ENCODE measurements around the gene TUNAR. TPM values are rescaled to one million over a fixed set of nuclear protein-coding genes. Genes with fewer than 3 reads are reported as not detected.
A peak's percentile ranks its signal among the peaks of the same experiment; 100 is the strongest.

The TUNAR gene
- total and polyA plus RNA-seq, 9 of the 15 experiments (the other 6 are each of a cell fraction or from before 2014, with no cell fraction given): not detected

DNA sequence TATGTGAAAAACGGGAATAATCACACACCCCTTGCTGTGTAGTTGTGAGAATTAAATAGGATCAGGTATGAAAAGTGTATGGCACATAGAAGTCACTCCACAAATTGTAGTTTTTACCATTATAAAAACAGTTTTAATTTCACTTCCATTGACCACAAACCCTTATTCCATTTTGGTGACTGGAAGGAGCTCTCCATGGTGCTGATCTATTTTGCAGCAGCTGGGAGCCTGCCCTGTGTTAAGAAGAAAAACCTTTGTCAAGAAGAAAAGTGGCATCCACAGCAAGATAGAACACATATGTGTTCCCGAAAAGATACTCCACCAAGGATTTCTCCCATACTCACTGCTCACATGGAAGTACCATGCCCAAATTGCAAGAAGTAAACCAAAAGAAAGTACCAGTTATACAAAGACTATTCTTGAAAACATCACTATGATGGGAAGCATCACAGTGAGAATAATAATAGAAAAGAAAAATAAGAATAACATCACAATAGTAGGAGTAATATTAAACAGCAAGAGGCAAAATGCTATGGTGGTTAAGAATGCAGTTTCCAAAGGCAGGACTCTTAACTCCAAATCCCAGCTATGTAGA is 58.7 kb downstream of the TUNAR start:
- Histone ChIP-seq H3K9ac (ENCODE audit: insufficient read depth in 1 of 2, low read depth in 2 of 2, low read length in 2 of 2) (no peak overlapping the region), H3K4me2 (ENCODE audit: insufficient read depth, low read length) (no peak overlapping the region), H2AFZ (ENCODE audit: low read depth, low read length) (no peak overlapping the region), H4K20me1 (replicated peaks; ENCODE audit: control insufficient read depth, insufficient read depth, low read length) (no peaks in the 10 kb centered on the region), H3K27me3 (ENCODE audit: control insufficient read depth in 2 of 2, insufficient read depth in 2 of 2, low read length in 2 of 2) (no peaks in the 10 kb centered on the region), H3K36me3 (ENCODE audit: control insufficient read depth, insufficient read depth, low read length) (no peaks in the 10 kb centered on the region), H3K9me1 (ENCODE audit: control insufficient read depth, insufficient read depth, low read length) (no peaks in the 10 kb centered on the region), H3K4me1 (replicated peaks in 1 of 2; ENCODE audit: control insufficient read depth in 2 of 2, insufficient read depth in 2 of 2, low read length in 2 of 2) (no peaks in the 10 kb centered on the region), H3K27ac (ENCODE audit: extremely low read depth, low read depth, low read length) (no peak overlapping the region), H3K4me3 (no peak overlapping the region), H3K79me2 (ENCODE audit: control insufficient read depth, insufficient read depth, low read length) (no peaks in the 10 kb centered on the region), H3K9me3 (replicated peaks; ENCODE audit: control insufficient read depth, insufficient read depth, low read depth, low read length) (no peaks in the 10 kb centered on the region)
- in situ Hi-C loops (cut with MboI): no loop called here
- intact Hi-C loops (cut with micrococcal nuclease): no loop called here
- no peak for FAIRE-seq
- 0% methylated on average over 2 of the region's 2 CpGs for WGBS (ENCODE audit: insufficient coverage, low coverage, missing lambda C conversion rate)
- ATAC-seq: no peak
- peak in 3 of 4 experiments; percentile 14 to 24 (median 19) for DNase-seq (ENCODE audit: extremely low read depth in 1 of 4, low spot score in 3 of 4)
- no TSS peak for BruUV-seq (replicated peaks)
- CTCF ChIA-PET (ENCODE audit: low intra/inter-chr PET ratio): no interaction called here
- POLR2A ChIA-PET: no interaction called here
- TF ChIP-seq, protein P1, sequence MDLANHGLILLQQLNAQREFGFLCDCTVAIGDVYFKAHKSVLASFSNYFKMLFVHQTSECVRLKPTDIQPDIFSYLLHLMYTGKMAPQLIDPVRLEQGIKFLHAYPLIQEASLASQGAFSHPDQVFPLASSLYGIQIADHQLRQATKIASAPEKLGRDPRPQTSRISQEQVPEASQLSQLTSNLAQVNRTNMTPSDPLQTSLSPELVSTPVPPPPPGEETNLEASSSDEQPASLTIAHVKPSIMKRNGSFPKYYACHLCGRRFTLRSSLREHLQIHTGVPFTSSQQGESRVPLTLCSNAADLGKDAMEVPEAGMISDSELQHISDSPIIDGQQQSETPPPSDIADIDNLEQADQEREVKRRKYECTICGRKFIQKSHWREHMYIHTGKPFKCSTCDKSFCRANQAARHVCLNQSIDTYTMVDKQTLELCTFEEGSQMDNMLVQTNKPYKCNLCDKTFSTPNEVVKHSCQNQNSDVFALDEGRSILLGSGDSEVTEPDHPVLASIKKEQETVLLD (IDR thresholded peaks at IDR 0.05): no peak
- TF ChIP-seq, protein P2, sequence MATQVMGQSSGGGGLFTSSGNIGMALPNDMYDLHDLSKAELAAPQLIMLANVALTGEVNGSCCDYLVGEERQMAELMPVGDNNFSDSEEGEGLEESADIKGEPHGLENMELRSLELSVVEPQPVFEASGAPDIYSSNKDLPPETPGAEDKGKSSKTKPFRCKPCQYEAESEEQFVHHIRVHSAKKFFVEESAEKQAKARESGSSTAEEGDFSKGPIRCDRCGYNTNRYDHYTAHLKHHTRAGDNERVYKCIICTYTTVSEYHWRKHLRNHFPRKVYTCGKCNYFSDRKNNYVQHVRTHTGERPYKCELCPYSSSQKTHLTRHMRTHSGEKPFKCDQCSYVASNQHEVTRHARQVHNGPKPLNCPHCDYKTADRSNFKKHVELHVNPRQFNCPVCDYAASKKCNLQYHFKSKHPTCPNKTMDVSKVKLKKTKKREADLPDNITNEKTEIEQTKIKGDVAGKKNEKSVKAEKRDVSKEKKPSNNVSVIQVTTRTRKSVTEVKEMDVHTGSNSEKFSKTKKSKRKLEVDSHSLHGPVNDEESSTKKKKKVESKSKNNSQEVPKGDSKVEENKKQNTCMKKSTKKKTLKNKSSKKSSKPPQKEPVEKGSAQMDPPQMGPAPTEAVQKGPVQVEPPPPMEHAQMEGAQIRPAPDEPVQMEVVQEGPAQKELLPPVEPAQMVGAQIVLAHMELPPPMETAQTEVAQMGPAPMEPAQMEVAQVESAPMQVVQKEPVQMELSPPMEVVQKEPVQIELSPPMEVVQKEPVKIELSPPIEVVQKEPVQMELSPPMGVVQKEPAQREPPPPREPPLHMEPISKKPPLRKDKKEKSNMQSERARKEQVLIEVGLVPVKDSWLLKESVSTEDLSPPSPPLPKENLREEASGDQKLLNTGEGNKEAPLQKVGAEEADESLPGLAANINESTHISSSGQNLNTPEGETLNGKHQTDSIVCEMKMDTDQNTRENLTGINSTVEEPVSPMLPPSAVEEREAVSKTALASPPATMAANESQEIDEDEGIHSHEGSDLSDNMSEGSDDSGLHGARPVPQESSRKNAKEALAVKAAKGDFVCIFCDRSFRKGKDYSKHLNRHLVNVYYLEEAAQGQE (IDR thresholded peaks at IDR 0.05; ENCODE audit: borderline replicate concordance): peak; percentile 97
- TF ChIP-seq, protein P2 (CRISPR knock-in tag; IDR thresholded peaks at IDR 0.05; ENCODE audit: low read depth): peak; percentile 91
- TF ChIP-seq PHF21A (IDR thresholded peaks at IDR 0.05; ENCODE audit: borderline replicate concordance, low read depth): no peak
- no peak for TF ChIP-seq STAT5A (IDR thresholded peaks at IDR 0.05; ENCODE audit: borderline replicate concordance, low read length)
- no peak for TF ChIP-seq XRCC3 (IDR thresholded peaks at IDR 0.05)
- no peak for TF ChIP-seq RAD51 (IDR thresholded peaks at IDR 0.05; ENCODE audit: borderline replicate concordance, low read depth)
- peak; percentile 92 for TF ChIP-seq EHMT2 (IDR thresholded peaks at IDR 0.05)
- no peak for TF ChIP-seq GABPB1 (CRISPR knock-in tag; IDR thresholded peaks at IDR 0.05)
- TF ChIP-seq, protein P3, sequence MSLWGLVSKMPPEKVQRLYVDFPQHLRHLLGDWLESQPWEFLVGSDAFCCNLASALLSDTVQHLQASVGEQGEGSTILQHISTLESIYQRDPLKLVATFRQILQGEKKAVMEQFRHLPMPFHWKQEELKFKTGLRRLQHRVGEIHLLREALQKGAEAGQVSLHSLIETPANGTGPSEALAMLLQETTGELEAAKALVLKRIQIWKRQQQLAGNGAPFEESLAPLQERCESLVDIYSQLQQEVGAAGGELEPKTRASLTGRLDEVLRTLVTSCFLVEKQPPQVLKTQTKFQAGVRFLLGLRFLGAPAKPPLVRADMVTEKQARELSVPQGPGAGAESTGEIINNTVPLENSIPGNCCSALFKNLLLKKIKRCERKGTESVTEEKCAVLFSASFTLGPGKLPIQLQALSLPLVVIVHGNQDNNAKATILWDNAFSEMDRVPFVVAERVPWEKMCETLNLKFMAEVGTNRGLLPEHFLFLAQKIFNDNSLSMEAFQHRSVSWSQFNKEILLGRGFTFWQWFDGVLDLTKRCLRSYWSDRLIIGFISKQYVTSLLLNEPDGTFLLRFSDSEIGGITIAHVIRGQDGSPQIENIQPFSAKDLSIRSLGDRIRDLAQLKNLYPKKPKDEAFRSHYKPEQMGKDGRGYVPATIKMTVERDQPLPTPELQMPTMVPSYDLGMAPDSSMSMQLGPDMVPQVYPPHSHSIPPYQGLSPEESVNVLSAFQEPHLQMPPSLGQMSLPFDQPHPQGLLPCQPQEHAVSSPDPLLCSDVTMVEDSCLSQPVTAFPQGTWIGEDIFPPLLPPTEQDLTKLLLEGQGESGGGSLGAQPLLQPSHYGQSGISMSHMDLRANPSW (CRISPR knock-in tag; IDR thresholded peaks at IDR 0.05): no peak
- TF ChIP-seq NRF1 (conservative IDR thresholded peaks at IDR 0.05 in 1 of 2, IDR thresholded peaks at IDR 0.05 in 1 of 2): no peak
- TF ChIP-seq ZNF212 (CRISPR knock-in tag; IDR thresholded peaks at IDR 0.05): no peak
